NCI-H2196 treated with DMSO at 0.1 percent for 48 hours (cell line): Measurements from ENCODE around the gene FLT1.

Experiments
- DNase-seq: peaks from one replicate; lab custom pipeline; 2025; ENCODE audit not compliant: unreplicated experiment; lab: John Stamatoyannopoulos, UW

Gene FLT1

GRCh38 chr13:28324181-28324789, 170.6 kb downstream of the FLT1 start:
- DNase-seq = no peak

DNA sequence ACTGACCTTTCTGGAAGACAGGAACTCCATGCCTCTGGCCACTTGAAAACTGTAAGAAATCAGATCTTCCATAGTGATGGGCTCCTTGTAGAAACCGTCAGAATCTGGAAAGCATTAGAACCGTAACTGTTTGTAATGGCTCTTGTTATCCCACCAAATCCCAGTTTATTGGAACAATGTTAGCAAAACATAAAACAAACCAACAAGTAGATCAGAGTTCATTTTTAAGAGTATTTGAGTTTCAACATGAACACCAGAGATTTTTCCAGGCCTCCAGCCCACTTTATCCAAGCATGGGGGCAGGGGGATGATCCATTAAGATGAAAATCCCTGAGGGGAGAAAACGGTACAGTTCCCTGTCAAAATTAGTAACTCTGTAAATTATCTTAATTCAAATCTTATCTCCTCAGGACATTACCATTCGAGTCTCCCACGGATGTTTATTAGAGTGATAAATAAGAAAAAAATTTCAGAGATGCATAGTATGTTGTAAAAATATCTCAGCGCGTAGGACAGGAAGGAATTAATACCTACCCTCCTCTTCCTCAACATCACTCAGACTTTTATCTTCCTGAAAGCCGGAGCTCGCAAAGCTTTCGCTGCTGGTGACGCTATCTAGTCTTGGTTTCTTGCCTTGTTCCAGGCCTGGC, 172.5 kb downstream of the FLT1 start:
- DNase-seq = no peak

DNA sequence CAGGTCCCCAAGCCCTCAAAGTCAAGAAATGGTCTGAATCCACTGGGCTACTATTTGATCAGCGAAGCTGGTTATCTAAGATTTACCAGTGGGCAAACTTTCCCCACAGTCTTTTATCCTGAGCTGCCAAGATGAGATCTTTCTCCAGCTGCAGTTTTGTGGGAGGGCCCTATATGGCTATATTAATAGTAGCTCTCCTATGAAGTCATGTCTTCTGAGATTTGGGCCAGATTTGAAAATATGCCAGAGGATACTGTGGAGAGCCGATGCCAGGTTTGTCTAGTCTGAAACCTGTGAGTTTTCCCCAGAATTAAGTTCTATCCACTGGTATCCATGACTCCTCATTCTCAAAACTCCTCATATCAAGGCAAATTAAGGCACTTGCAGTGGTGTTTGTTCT, 173.2 kb downstream of the FLT1 start:
- no peak for DNase-seq

- DNase-seq = no peak
Measured at GRCh38 chr13:28320884-28321574, 173.9 kb downstream of the FLT1 start.

- DNase-seq = no peak
Measured at GRCh38 chr13:28320209-28320608, 174.7 kb downstream of the FLT1 start.

DNA sequence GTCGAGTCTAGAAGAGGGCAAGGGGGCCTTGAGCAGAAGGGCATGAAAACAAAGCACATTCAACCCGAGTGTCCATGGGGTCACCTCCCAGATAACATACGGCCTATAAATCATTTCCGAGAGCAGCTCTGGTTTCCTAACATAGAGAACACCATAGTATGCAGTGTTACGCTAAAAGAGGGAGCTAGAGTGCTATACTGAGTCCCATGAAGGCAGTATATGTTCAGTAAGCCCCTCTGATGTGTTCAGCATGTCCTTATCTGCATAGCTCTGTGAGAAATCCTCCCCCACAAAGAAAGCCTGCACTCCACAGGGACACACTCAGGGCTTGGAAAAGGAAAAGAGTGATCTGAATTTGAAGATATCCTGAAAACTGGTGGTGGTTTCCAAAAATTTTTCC, 175.4 kb downstream of the FLT1 start:
- DNase-seq = no peak

DNA sequence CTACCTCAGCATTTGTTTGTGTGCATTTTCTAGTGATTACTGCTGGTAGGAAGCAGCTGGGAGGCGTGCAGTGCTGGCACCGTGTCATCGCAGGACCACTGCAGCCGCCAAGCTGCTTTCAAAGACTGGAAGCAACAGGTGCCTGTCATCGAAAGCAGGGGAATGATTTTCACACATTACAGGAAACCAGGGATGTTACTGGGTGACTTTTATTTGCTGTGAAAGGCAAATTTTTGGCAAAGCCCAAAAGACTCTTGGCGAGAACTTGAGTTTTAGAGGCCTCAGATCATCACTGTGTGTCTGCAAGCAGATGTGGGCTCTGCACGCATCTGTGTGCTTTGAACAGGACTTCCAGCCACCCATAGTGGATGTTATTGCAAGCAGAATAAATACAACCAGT, 176.4 kb downstream of the FLT1 start:
- no peak for DNase-seq

- DNase-seq = no peak
Measured at GRCh38 chr13:28316836-28317235, 178.1 kb downstream of the FLT1 start.

GRCh38 chr13:28316129-28316528, 178.8 kb downstream of the FLT1 start:
- no peak for DNase-seq

GRCh38 chr13:28314879-28315278, 180.0 kb downstream of the FLT1 start:
- no peak for DNase-seq

GRCh38 chr13:28313579-28313978, 181.3 kb downstream of the FLT1 start:
- DNase-seq = no peak

DNA sequence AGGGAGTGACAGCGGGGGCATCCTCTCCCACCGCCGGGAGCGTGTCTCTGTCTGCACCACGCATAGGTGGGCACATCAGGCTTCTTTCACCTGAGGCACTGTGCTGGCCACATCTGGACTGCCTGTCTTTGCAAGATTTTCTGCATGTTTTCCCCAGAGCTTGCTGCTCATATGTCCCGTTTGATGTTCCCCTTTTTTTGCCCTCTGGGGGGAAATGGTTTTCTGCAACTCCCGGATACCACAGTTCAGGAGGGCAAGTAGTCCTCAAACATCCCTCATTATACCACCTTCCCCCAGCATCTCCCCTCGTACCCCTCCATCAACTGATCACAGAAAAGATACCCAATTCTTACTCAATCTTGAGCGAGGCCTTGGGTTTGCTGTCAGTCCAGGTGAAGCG, 188.6 kb downstream of the FLT1 start:
- DNase-seq = no peak

GRCh38 chr13:28301839-28302238, 193.1 kb downstream of the FLT1 start:
- DNase-seq = no peak

GRCh38 chr13:28299916-28300315, 195.0 kb downstream of the FLT1 start:
- DNase-seq = no peak

- DNase-seq = no peak
Measured at GRCh38 chr13:28297341-28297740, 197.6 kb downstream of the FLT1 start.

DNA sequence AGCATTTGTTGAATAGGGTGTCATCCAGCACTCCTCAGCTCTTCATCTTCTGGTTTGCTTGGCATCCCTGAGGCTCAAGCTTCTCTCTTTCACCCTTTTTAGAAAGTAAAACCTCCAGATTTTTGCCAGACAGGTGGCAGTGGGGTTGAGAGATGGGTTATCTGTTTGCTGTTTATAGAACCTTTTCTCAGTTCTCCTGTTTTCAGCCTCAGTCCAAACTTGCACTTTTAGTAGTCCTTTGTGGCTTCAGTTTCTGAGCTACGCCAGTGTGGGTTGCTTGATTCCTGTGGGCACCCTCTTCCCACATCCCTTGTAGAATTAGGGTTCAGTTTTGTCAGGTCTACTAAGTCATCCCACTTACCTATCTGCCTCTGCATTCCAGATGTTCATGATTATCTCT, 208.7 kb downstream of the FLT1 start:
- DNase-seq = no peak

GRCh38 chr13:28283600-28283999, 211.3 kb downstream of the FLT1 start:
- DNase-seq = no peak

- DNase-seq = no peak
Measured at GRCh38 chr13:28282451-28282850, 212.5 kb downstream of the FLT1 start.

GRCh38 chr13:28273919-28274318, 221.0 kb downstream of the FLT1 start:
- no peak for DNase-seq

DNA sequence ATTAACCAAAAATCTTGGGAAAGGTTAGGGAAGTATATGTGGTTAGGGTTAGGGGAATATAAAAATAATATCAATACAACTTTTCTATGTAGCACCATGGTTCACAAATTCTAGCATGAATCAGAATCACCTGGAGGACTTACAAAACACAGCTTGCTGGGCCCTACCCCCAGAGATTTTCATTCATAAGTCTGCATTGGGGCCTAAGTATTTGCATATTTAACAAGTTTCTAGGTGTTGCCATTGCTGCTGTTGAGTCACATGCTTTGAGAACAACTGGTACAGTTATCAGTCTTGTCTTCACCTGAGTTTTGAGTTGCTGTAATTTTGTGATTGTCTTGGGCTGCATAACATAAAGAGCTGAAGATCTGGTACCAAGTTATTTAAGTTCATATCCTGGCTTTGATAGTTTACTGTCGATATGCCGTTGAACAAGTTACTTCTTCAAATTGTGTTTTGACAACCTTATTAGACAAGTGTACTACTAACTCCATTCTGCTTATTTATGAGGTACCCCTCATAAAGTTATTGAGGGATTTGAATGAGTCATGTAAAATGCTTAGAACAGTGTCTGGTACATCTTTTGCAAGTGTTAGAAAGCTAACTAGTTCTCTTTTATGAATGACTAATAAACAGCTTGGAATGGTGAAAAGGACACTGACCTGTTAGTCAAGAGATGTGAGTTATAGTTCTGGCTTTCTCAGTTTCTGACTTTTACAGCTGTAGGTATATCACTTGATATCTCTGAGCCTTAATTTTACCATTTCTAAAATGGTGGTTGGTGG, 223.7 kb downstream of the FLT1 start:
- DNase-seq = no peak

DNA sequence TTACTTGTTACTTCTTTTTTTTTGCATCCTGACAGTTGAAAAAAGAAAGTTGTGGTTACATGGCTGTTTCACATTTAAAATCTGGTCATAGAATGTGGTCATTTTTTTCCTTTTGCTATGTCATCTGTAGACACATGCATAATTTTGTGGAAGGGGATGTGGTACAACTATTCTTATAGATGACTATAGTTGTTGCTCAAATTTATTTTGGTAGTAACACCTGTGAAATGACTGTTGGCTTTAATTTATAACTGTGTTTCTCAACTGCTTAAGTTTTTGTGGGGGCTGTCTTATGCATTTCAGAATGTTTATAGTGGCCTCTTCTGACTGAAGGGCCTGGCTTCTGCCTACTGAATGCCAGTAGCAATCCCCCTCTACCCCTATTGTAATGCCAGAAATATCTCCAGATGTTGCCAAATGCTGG, 226.1 kb downstream of the FLT1 start:
- DNase-seq = no peak

- no peak for DNase-seq
Measured at GRCh38 chr13:28267497-28267896, 227.4 kb downstream of the FLT1 start.
